GM19239 (cell line): ENCODE data around the gene NACC2.

Source experiments
- DNase-seq: peaks from one replicate; pipeline ENCODE4 v3.0.0; 2011; ENCODE audit warnings: low spot score; ENCODE audit not compliant: insufficient read length
- FAIRE-seq: peaks from 2 replicates; lab custom pipeline; 2011; peaks lifted over from hg19 to GRCh38; lab: Jason Lieb, UNC

Gene NACC2

GRCh38 chr9:136096505-136097001, 1.5 kb upstream of the NACC2 start:
- FAIRE-seq (no peak), DNase-seq (no peak)

- DNase-seq, result no peak
- no peak for FAIRE-seq
Measured at GRCh38 chr9:136093995-136094881, 851 bp downstream of the NACC2 start.

- FAIRE-seq, result no peak
- DNase-seq, result no peak
Measured at GRCh38 chr9:136093346-136093986, 1.6 kb downstream of the NACC2 start.

GRCh38 chr9:136092741-136093140, 2.3 kb downstream of the NACC2 start:
- DNase-seq, result no peak

GRCh38 chr9:136092353-136092650, 2.8 kb downstream of the NACC2 start:
- no peak for FAIRE-seq
- DNase-seq, result no peak

More at GRCh38 chr9:136092741-136093140, 2.3 kb downstream of the NACC2 start:
- no peak for FAIRE-seq

GRCh38 chr9:136091582-136092352, 3.3 kb downstream of the NACC2 start:
- FAIRE-seq (no peak), DNase-seq (no peak)

GRCh38 chr9:136090768-136091581, 4.1 kb downstream of the NACC2 start:
- no peak for FAIRE-seq
- no peak for DNase-seq

GRCh38 chr9:136090056-136090735, 4.9 kb downstream of the NACC2 start:
- FAIRE-seq (no peak), DNase-seq (no peak)

GRCh38 chr9:136089697-136090045, 5.4 kb downstream of the NACC2 start:
- FAIRE-seq (no peak), DNase-seq (no peak)

- no peak for DNase-seq
- FAIRE-seq, result no peak
Measured at GRCh38 chr9:136088939-136089696, 6.0 kb downstream of the NACC2 start.

- no peak for FAIRE-seq
- DNase-seq, result no peak
Measured at GRCh38 chr9:136088481-136088938, 6.6 kb downstream of the NACC2 start.

GRCh38 chr9:136087741-136088480, 7.2 kb downstream of the NACC2 start:
- DNase-seq (no peak), FAIRE-seq (no peak)

- FAIRE-seq, result no peak
Measured at GRCh38 chr9:136086951-136087740, 7.9 kb downstream of the NACC2 start.

GRCh38 chr9:136086213-136086881, 8.7 kb downstream of the NACC2 start:
- FAIRE-seq (no peak), DNase-seq (no peak)

More at GRCh38 chr9:136086951-136087740, 7.9 kb downstream of the NACC2 start:
- DNase-seq, result no peak

- FAIRE-seq (no peak), DNase-seq (no peak)
Measured at GRCh38 chr9:136085815-136086212, 9.3 kb downstream of the NACC2 start.

- DNase-seq, result no peak
- FAIRE-seq, result no peak
Measured at GRCh38 chr9:136084063-136084944, 10.8 kb downstream of the NACC2 start.
